DMS153 (cell line): ENCODE results near the gene ZCCHC7.
"Not testable (repeated sequence)": the region's sequence is repeated elsewhere in the genome, so short reads cannot be mapped to it uniquely, and the experiment has no call there.

Experiments used
- DNase-seq: peaks from one replicate; lab custom pipeline; 2025; lab: John Stamatoyannopoulos, UW

ZCCHC7 gene

DNA sequence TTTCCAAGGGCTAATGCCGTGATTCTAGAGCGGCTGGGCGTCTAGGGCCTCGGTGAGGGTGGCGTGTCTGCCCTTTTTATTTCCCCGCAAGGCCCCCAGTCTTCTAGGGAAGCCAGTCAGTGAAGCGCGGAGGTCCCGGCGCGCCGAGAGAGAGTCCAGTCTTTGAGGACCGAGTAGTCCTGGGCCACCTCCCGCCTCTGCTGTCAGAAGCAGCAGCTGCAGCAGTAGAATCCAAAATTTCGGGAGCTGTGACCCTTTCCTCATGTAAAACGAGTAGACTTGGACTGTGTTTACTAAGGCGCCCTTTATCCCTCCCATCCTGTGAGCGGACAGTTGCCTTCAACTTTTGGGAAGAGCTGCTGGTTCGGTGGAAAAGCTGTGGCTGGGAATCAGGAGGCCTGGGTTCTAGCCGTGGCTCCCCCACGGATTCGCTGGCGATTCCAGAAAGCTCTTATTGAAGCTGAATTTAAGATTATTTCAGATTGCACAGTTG, 515 bp downstream of the ZCCHC7 start:
- DNase-seq = not testable (repeated sequence)

DNA sequence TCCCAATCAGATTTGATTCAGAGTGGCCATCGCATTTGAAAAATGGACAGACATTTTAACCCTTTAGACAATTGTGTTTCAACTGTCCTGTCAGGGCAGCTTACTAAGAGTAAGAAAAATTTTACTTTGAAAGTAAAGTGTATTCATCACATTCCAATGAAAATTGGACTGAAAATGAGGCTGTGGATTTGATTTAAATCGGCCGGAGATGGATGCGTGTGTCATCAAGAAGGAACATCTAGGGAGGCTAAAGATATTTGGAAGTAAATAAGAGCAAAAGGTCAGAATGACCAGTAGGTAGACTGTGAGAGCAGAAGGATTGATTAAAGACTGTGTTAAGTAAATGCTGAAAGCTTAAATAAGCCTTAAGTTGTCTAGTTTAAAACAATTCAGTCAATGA, 1.5 kb downstream of the ZCCHC7 start:
- no peak for DNase-seq

DNA sequence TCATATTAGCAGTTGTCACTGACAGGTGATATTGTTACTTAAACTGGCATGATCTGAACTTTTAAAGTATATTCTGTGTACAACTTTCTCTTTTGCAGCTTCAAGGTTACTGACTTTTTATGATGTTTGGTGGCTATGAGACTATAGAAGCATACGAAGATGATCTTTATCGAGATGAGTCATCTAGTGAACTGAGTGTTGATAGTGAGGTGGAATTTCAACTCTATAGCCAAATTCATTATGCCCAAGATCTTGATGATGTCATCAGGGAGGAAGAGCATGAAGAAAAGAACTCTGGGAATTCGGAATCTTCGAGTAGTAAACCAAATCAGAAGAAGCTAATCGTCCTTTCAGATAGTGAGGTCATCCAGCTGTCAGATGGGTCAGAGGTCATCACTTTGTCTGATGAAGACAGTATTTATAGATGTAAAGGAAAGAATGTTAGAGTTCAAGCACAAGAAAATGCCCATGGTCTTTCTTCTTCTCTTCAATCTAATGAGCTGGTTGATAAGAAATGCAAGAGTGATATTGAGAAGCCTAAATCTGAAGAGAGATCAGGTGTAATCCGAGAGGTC, 5.9 kb downstream of the ZCCHC7 start:
- no peak for DNase-seq

DNA sequence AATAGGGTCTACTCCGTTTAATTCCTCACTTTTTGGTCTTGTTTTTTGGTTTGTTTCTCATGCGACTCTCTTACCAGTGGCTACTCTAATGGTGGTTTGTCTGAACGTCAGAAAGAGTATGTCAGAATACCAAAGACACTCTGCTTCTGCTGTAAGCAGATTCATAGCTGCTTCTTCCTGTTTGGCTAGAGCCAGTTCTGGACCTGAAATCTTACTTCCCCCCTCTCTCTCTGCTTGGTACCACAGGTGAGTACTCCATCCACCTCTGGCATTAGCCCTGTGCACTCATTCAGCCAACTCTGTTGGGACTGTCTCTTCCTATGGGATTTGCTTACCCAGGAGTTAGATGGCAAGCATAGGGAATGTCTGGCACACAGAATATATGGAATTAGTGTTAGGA, 6.6 kb downstream of the ZCCHC7 start:
- no peak for DNase-seq

DNA sequence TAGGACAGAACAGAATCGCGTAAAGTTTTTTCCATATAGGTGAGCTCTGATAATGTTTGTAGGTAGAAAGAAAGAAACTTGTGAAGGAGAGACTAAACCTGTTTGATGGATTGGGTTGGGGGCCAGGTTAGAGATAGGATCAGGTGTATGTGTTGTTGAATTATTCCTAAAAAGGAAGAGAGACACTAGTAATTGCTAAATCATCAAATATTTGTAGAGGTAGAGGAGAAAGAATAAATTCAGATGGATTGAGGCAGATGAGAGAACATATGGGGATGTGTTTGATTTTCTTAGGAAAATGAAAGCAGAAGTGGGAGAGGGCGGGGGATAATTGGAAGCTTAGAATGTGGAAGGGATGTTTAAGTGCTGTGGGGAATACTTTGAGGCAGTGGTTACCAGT, 7.7 kb downstream of the ZCCHC7 start:
- no peak for DNase-seq

DNA sequence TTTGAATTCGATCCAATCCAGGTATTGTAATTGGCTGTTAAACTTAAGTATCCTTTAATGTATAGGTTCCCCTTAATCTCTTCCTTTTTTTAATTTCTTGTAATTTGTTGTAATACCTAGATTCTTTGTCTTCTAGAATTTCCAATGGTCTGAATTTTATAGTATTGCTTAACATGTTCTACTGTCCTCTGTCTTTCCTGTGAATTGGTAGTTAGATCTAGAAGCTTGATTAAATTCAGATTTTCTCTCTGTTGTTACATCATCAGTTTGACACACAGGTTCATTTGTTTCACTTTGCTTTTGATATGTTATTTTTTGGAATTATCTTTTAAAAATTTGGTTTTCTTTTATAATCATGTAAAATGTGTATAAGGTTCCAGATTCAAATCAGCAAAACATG, 13.8 kb downstream of the ZCCHC7 start:
- DNase-seq = no peak

DNA sequence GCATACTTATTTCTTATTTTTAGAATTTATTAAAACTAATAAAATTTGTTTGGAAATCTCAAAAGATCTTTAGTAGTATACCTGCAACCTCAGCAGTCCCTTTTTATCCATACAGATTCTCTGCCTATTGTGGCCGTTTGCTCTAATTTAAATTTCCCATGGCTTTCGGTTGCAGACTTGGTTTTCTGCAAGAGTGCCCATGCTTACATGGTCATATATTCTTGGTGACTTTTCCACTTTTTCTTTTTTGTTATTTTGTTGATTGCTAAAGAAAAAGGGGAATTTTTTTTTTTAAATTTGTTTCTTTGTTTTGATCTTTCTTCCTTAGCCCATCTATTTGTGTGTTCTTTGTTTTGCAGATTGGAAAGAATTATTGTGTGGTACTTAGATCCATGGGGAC, 20.6 kb downstream of the ZCCHC7 start:
- no peak for DNase-seq

DNA sequence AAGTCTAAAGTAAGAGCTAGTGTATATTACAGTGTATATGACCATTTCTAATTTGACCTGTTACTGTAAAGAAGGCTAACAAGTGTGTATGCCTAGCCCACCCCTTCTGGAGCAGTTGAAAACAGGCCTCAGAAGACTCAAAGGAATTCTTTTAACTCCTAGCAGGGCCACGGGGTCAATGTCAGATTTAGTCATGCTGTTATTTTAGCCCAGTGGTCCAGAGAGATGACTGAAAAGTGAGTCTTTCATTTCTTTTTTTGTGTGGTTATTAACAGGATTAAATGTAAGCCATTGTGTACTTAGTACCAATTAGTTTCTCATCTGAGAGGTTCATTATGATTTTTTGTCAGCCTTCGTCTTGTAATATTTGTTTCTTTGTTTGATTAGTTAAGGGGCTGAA, 24.4 kb downstream of the ZCCHC7 start:
- no peak for DNase-seq

DNA sequence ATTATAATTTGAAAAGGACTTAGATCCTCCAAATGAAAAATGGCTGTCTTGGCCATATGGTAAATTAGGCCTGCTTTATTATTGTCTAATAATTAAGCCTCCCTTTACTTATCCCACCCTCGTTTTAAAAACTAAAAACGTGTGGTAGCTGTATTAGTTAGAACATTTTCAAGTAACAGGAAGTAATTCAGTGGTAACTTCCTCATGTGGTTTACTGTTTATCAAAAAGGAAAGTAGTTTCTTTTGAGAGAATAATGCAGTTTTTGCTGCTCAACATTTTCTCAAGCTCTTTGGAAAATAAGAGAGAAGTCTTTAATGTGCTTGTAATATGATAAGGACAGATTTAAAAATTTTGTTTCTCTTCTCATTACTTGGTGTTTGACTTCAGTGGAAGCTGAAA, 26.0 kb downstream of the ZCCHC7 start:
- no peak for DNase-seq

DNA sequence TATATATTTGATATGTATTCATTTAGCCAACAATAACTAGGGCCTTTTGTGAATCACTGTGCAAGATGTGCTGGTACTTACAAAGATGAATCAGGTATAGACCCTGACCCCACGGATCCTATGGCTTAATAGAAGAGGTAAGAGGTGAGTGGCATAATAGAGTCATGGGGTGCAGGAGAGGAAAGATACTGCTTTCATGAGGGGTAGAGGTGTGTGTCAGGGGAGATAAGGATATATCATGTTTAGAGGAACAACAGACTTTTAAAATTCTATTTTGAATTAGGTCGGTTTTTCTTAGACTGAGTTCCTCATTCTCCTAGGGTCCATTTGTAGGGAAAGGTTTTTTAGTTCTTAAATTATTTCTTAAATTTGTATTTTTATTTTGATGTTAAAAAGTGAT, 27.8 kb downstream of the ZCCHC7 start:
- no peak for DNase-seq

DNA sequence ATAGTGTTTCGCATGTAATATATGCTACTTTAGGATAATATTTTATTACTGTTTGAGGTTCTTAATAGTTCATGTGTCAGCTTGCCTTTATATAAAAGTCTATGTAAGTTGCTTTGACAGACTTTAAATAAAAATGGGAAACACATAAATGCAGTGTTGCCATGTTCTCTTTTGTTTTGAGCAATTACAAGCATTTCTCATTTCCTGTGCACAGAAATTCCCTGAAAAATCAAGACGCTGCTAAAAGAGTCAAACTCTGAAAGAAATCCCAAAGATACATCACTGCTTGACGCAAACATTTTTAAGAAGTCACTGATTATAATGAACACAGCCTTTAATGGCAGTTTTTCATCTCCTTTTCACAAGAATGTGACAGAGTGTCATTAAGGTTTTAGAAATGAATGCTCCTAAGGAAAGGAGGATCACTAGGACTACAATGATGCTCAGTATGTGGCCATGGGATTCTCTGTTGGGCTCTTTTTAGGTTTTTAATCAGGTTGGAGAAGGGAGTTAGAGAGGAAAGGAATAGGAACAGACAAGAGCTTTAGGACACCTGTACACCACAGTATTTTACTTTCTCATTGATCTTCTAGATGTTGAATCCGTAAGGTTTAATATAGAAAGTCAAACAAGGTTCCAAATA, 29.4 kb downstream of the ZCCHC7 start:
- DNase-seq = no peak

DNA sequence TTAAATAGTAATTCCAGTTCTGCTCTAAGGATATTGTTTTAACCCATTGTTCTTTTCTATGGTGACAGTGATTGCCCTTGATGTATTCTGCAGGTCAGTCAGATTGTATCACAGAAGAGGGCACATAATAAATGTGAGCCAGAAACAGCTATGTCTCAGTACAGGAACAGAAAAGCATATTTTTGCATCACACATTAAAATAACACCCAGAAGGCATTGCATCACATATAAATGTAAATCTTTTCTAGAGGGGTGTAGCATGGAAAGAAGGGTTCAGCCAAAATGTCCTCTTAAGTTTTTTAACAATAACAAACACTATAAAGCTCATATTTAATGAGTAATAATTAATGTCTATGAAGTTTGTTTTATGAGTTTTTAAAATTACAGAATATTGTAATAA, 30.0 kb downstream of the ZCCHC7 start:
- no peak for DNase-seq

DNA sequence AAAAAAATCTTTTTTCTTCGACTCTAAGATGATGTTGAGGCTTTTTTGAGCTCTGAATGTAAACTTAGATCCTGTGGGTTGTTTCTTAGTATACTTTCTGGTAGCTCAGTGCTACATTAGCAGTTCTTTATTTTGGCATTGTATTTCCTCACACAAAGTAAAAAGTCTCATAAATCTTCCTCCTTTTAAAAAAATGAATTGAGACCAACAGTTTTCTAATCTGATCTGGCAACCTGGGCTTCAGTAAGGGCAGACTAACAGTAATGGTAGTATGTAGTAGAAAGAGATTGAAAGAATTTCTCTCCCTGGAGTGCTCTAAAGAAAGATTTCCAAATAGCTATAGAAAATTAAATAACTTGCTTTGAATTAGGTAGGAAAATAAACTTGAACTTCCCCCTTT, 31.4 kb downstream of the ZCCHC7 start:
- no peak for DNase-seq

DNA sequence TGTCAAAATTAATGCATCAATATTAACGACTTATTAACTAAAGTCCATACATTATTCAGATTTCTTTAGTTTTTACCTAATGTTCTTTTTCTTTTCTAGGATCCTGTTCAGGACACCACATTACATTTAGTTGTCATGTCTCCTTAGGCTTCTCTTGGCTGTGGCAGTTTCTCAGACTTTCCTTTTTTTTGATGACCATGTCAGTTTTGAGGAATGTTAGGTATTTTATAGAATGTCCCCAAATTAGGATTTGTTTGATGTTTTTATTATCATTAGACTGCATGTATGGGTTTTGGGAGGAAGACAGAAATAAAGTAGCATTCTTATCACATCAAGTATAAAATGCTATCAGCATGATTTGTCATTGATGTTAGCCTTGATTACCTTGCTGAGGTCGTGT, 32.0 kb downstream of the ZCCHC7 start:
- DNase-seq = no peak

DNA sequence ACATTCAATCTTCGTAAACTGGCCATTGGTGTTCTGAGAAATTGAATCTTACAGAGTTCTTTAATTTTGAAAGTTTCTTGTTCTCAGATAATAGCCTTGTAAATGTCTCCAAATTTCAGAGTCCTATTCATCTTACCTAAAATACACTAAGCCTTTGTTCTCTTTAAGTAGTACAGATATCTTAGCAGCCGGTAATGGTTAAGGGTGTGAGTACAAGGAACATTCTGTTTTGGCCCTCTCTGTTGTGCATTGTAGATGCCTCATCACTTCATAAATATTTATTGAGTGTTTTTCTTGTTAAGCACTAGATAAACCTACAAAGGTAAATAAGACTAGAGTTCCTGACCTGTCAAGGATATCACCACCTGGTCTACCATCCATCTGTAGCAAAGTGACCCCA, 35.2 kb downstream of the ZCCHC7 start:
- no peak for DNase-seq

DNA sequence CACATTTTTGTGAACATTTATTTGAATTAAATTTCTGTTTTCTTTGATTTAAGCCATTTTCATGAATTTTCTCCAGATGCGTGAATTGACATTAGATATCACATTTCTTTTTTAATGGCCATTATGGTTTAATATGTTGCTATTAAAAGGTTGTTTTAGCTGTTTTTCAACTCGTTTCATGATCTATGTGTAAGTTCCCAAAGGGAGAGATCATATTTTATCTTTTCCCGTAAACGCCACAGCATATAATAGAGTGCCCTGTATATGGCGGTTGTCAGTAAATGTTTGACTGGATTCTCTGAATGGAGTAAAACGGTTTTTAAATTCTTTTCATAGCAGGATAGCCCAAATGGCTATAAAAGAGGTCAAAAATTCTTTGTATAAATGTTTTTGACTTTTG, 35.8 kb downstream of the ZCCHC7 start:
- DNase-seq = no peak

DNA sequence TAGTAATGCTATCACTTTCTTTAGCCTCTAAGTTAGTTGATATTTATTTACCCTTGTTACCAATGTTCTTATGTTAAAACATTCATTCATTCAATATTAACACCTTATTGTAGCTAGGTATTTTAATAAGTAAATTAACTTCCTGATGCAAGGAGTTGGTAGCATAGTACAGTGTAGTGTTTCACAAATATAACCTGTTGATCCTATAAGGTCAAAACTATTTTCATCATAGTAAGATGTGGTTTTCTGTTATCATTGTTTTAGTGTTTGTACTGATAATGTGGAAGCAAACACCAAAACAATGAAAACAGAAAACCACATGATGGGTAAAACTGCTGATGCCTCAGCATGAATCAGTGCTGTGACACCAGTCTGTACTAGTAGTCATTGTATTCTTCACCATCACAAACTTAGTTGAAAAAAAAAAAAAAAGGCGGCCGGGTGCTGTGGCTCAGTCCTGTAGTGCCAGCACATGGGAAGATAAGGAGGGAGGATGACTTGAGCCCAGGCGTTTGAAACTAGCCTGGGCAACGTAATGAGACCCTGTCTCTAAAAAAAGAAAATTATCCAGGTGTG, 36.5 kb downstream of the ZCCHC7 start:
- DNase-seq = no peak

DNA sequence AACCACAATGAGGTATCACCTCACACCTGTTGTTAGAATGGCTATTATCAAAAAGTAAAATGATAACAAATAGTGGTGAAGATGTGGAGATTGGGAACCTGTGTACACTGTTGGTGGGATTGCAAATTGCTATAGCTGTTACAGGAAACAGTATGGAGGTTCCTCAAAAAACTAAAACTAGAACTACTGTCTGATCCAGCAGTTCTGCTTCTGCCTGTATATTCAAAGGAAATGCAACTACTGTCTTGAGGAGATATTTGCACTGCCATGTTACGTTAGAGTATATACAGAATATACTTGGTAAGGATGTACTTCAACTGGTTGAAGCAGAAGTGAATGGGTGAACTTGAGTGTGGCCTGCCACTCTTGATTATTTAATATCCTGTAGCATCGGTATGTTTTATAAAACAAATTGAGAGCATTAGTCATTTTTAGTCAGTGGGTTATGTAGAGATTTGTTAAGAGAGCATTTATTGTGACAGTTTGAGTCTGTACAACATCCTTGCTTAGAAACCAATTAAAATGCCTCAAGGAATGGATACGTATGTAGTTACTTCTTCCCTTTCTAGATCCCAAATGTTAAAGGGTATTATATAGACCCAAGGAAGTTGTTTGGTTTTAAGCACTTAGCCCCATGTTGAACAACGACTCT, 37.5 kb downstream of the ZCCHC7 start:
- DNase-seq = no peak

DNA sequence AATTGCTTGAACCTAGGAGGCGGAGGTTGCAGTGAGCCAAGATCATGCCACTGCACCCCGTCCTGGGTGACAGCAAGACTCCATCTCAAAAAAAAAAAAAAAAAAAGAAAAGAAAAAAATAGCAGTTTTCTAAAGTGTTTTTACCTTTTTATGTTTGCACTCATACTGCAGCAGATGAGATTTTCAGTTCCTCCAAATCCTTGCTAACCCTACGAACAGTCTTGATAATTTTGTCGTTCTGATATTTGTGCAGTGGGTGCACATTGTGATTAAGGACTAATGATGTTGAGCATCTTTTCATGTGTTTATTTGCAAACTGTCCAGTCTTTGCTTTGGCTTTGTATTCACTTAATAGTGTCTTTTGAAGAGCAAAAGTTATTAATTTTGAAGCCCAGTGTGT, 42.9 kb downstream of the ZCCHC7 start:
- DNase-seq = no peak

DNA sequence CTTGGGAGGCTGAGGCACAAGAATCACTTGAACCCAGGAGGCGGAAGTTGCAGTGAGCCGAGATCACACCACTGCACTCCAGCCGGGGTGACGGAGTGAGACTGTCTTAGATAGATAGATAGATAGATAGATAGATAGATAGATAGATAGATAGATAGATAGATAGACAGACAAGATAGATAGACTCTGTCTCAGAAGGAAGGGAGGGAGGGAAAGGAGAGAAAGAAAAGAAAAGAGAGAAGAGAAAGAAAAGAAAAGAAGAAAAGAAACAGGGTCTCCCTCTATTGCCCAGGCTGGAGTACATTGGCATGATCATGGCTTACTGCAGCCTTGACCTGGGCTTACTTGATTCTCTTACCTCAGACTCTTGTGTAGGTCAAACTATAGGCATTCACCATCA, 44.0 kb downstream of the ZCCHC7 start:
- DNase-seq = not testable (repeated sequence)

DNA sequence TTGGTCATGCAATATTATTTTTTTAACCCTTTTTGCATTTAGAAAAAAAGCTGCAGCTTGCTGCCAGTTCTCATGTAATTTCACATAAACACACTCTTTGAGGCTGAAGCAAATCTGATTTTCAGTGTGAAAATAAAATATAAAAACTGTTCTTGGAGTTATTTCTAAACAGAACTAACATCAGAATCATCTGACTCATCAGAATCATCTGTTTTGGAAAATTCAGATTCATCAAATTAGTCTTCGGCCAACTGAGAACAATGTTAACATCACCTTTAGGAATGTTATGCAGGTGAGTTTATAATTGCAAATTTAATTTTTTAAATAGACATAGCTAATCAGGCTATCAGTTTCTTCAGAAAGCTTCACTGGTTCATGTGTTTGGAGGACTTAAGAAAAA, 45.3 kb downstream of the ZCCHC7 start:
- DNase-seq = no peak

DNA sequence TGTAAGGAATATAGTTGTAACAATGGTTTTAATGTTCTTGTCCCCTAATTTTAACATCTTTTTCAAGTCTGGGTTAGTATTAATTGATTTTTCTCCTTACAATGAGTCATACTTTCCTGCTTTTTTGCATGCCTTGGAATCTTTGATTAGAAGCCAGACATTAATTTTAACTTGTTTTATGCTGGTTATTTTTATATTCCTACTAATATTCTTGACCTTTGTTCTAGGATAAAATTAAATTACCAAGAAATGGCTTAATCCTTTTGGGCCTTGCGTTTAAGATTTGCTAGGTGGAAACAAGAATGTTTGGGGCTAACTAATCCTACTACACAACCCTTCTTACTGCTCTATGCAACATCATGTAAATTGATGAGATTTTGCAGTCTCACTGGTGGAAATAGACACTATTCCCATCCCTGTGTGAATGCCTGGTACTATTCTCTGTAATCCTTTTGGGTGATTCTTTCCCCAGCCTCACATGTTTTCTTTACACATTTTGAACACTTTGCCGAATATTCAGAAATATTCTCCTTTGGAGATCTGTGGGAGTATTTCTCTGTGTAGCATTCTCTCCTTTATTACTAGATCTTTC, 47.2 kb downstream of the ZCCHC7 start:
- no peak for DNase-seq

DNA sequence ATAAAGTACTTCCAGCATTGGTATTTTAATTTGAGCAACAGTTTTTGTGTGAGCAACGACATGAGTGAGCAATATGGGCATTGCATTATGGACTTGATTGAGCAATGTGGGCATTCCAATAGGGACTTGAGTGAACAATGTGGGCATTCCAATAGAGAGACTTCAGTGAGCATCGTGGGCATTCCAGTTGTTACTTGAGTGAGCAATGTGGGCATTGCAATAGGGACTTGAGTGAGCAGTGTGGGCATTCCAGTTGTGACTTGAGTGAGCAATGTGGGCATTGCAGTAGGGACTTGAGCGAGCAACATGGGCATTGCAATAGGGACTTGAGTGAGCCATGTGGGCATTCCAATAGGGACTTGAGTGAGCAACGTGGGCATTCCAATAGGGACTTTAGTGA, 52.2 kb downstream of the ZCCHC7 start:
- no peak for DNase-seq
